ENCODE data around the gene HECTD2. TPM values are rescaled to one million over a fixed set of nuclear protein-coding genes. Genes with fewer than 3 reads are reported as not detected.
A peak's percentile ranks its signal among the peaks of the same experiment; 100 is the strongest.

The HECTD2 gene
- total RNA-seq, 1 donor from 2014 or later = 22.1 TPM

DNA sequence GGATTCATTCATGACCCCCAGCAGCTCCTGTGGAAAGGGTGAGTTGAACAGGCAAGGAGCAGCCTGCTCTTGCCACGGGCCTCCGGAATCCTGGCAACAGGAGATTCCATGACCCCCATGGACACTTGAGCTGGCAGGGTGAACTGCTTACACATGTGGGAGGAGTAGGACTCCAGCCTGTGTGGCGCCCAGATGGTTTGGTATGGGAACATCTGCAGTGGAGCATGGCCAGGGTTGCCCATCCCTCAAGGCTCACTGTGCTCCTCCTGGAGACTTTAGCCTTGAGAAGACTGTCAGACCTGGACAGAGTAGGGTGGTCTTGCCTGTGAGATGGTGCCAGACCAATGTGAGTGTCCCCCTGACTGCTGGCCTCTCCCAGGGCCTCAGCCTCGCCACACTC is 57.0 kb downstream of the HECTD2 start:
- peaks cover 51% of the 10 kb centered on the region for H3K9me3 Mint-ChIP-seq (ENCODE audit: unreplicated experiment)
- H3K27ac Mint-ChIP-seq (ENCODE audit: unreplicated experiment) = no peak overlapping the region
- H3K27me3 Mint-ChIP-seq (ENCODE audit: unreplicated experiment) = no peaks in the 10 kb centered on the region
- peaks cover 3% of the 10 kb centered on the region for H3K4me1 Mint-ChIP-seq (ENCODE audit: unreplicated experiment)
- H3K4me3 Mint-ChIP-seq (ENCODE audit: unreplicated experiment) = no peak overlapping the region
- no peak for DNase-seq (ENCODE audit: extremely low spot score, unreplicated experiment)
- TF ChIP-seq CTCF (IDR thresholded peaks at IDR 0.05) = no peak
- H3K36me3 Mint-ChIP-seq (ENCODE audit: unreplicated experiment) = peaks cover 63% of the 10 kb centered on the region

- peaks cover 1% of the 10 kb centered on the region for H3K4me1 Mint-ChIP-seq (ENCODE audit: unreplicated experiment)
- TF ChIP-seq CTCF (IDR thresholded peaks at IDR 0.05) = no peak
- H3K27ac Mint-ChIP-seq (ENCODE audit: unreplicated experiment) = no peak overlapping the region
- peaks cover 32% of the 10 kb centered on the region for H3K36me3 Mint-ChIP-seq (ENCODE audit: unreplicated experiment)
- H3K9me3 Mint-ChIP-seq (ENCODE audit: unreplicated experiment) = peaks cover 45% of the 10 kb centered on the region
- no peaks in the 10 kb centered on the region for H3K27me3 Mint-ChIP-seq (ENCODE audit: unreplicated experiment)
- no peak for DNase-seq (ENCODE audit: extremely low spot score, unreplicated experiment)
- no peak overlapping the region for H3K4me3 Mint-ChIP-seq (ENCODE audit: unreplicated experiment)
Observed at GRCh38 chr10:91471602-91472001, 61.5 kb downstream of the HECTD2 start.

DNA sequence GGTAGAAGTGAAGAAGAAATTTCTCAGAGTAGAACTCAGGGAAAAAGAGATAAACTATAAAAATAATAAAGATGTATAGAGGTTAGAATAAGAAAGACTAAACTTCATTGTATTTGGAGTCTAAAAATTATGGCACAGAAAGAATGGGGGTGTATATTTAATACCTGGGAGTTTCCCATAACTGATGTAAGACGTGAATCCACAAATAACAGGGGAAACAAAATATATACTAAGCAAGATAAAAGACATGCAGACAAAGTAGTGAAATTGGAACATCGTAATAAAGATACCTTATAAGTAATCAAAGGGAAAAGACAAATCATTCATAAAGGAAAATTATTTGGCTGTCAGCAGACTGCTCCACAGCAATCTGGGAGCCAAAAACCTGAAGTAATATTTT is 62.8 kb downstream of the HECTD2 start:
- H3K36me3 Mint-ChIP-seq (ENCODE audit: unreplicated experiment) = peaks cover 21% of the 10 kb centered on the region
- peaks cover 10% of the 10 kb centered on the region for H3K4me1 Mint-ChIP-seq (ENCODE audit: unreplicated experiment)
- DNase-seq (ENCODE audit: extremely low spot score, unreplicated experiment) = no peak
- H3K9me3 Mint-ChIP-seq (ENCODE audit: unreplicated experiment) = peaks cover 43% of the 10 kb centered on the region
- no peak overlapping the region for H3K4me3 Mint-ChIP-seq (ENCODE audit: unreplicated experiment)
- H3K27ac Mint-ChIP-seq (ENCODE audit: unreplicated experiment) = no peak overlapping the region
- no peak for TF ChIP-seq CTCF (IDR thresholded peaks at IDR 0.05)
- no peaks in the 10 kb centered on the region for H3K27me3 Mint-ChIP-seq (ENCODE audit: unreplicated experiment)

- no peak for DNase-seq (ENCODE audit: extremely low spot score, unreplicated experiment)
- Mint-ChIP-seq H3K27ac (ENCODE audit: unreplicated experiment) (no peak overlapping the region), H3K36me3 (ENCODE audit: unreplicated experiment) (peaks cover 12% of the 10 kb centered on the region), H3K9me3 (ENCODE audit: unreplicated experiment) (peaks cover 36% of the 10 kb centered on the region), H3K4me3 (ENCODE audit: unreplicated experiment) (no peak overlapping the region), H3K27me3 (ENCODE audit: unreplicated experiment) (no peaks in the 10 kb centered on the region), H3K4me1 (ENCODE audit: unreplicated experiment) (peaks cover 10% of the 10 kb centered on the region)
- TF ChIP-seq CTCF (IDR thresholded peaks at IDR 0.05) = no peak
Observed at GRCh38 chr10:91474009-91474408, 63.9 kb downstream of the HECTD2 start.

GRCh38 chr10:91477236-91477635 is 67.1 kb downstream of the HECTD2 start:
- Mint-ChIP-seq H3K27me3 (ENCODE audit: unreplicated experiment) (no peaks in the 10 kb centered on the region), H3K4me1 (ENCODE audit: unreplicated experiment) (peaks cover 10% of the 10 kb centered on the region), H3K27ac (ENCODE audit: unreplicated experiment) (peak overlapping the region; percentile 71), H3K36me3 (ENCODE audit: unreplicated experiment) (peaks cover 8% of the 10 kb centered on the region), H3K4me3 (ENCODE audit: unreplicated experiment) (no peak overlapping the region), H3K9me3 (ENCODE audit: unreplicated experiment) (peaks cover 10% of the 10 kb centered on the region)
- DNase-seq (ENCODE audit: extremely low spot score, unreplicated experiment) = no peak
- no peak for TF ChIP-seq CTCF (IDR thresholded peaks at IDR 0.05)

All from osteocyte (in vitro differentiated cells).